ENCODE measurements around the gene OR2L8.

OR2L8 gene

DNA sequence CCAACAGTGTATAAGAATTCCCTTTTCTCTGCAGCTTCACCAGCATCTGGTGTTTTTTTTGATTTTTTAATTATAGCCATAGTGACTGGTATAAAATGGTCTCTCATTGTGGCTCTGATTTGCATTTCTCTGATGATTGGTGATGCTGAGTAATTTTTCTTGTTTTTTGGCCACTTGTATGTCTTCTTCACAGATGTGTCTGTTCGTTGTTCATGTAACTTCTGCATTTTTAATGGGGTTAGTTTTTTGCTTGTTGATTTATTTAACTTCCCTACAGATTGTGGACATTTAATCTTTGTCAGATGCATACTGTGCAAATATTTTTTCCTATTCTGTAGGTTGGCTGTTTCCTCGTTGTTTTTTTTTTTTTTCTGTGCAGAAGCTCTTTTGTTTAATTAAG is 44.3 kb downstream of the OR2L8 start (continued):
- TF ChIP-seq, protein P1, sequence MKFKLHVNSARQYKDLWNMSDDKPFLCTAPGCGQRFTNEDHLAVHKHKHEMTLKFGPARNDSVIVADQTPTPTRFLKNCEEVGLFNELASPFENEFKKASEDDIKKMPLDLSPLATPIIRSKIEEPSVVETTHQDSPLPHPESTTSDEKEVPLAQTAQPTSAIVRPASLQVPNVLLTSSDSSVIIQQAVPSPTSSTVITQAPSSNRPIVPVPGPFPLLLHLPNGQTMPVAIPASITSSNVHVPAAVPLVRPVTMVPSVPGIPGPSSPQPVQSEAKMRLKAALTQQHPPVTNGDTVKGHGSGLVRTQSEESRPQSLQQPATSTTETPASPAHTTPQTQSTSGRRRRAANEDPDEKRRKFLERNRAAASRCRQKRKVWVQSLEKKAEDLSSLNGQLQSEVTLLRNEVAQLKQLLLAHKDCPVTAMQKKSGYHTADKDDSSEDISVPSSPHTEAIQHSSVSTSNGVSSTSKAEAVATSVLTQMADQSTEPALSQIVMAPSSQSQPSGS (tag by site-specific recombination; IDR thresholded peaks at IDR 0.05; ENCODE audit: low read depth), result no peak
- TF ChIP-seq ZNF776 (tag by site-specific recombination; IDR thresholded peaks at IDR 0.05; ENCODE audit: borderline replicate concordance), result no peak
- TF ChIP-seq ZNF792 (tag by site-specific recombination; IDR thresholded peaks at IDR 0.05), result no peak
- no peak for TF ChIP-seq ZNF629 (tag by site-specific recombination; IDR thresholded peaks at IDR 0.05)

DNA sequence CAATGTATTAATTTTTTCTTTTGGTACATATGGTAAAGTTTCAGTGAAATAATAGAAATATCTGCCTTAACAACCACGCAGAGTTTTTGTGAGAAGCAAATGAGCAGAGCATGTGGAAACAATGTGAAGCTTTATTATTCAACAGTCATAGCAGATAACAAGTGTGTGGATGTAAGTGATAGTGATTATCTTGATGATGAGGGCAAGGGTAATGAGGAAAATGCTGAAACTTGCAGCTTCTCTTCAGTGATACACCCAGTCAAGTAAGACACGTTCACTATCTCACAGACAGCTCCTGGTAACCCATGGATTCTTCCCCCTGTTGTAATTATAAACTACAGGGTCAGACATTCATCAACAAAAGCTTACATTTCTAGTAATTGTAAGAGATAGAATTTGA is 50.2 kb downstream of the OR2L8 start:
- POLR2A ChIA-PET, result no interaction called here
- TF ChIP-seq, protein P2, sequence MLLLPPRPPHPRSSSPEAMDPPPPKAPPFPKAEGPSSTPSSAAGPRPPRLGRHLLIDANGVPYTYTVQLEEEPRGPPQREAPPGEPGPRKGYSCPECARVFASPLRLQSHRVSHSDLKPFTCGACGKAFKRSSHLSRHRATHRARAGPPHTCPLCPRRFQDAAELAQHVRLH (tag by site-specific recombination; IDR thresholded peaks at IDR 0.05), result no peak
- TF ChIP-seq ZNF274 (IDR thresholded peaks at IDR 0.05; ENCODE audit: low read length) (no peak), ZNF274 (tag by site-specific recombination; IDR thresholded peaks at IDR 0.05; ENCODE audit: borderline replicate concordance) (no peak)
- Histone ChIP-seq H3K4me3 (ENCODE audit: low read depth, low read length) (no peak overlapping the region), H3K4me1 (ENCODE audit: control insufficient read depth, insufficient read depth, low read length) (no peaks in the 10 kb centered on the region), H3K9me3 (ENCODE audit: control insufficient read depth, insufficient read depth, low read depth, low read length) (no peaks in the 10 kb centered on the region), H3K27ac (ENCODE audit: extremely low read depth, low read depth, low read length) (no peak overlapping the region), H3K36me3 (ENCODE audit: control insufficient read depth in 2 of 2, insufficient read depth in 1 of 2, low read length in 2 of 2) (no peaks in the 10 kb centered on the region)
- CTCF ChIA-PET, result no interaction called here
